ENCODE measurements around the gene KRT8.

GRCh38 chr12:52862023-52862422, 42.9 kb downstream of the KRT8 start:
- no peak for TF ChIP-seq SUZ12 (IDR thresholded peaks at IDR 0.05; ENCODE audit: extremely low read depth, insufficient read depth, insufficient read length)
- no peak for TF ChIP-seq YY1 (IDR thresholded peaks at IDR 0.05; ENCODE audit: insufficient read depth, insufficient read length)
- TF ChIP-seq ZNF274 (IDR thresholded peaks at IDR 0.05; ENCODE audit: low read depth, low read length), result no peak
